ENCODE measurements around the gene SIDT2. TPM values are rescaled to one million over a fixed set of nuclear protein-coding genes. Genes with fewer than 3 reads are reported as not detected.

SIDT2 gene
- total RNA-seq, 4 donors from 2014 or later, result 6.4 to 91.3 (median 28.7) TPM

- Histone ChIP-seq H3K36me3 (no peaks in the 10 kb centered on the region), H3K27me3 (no peaks in the 10 kb centered on the region), H3K27ac (peak overlapping the region; percentile 93 to 94), H3K4me1 (peaks cover 35 to 40% of the 10 kb centered on the region in 2 donors), H3K9me3 (no peaks in the 10 kb centered on the region), H3K4me3 (peak overlapping the region in 1 of 2 donors; percentile 6)
- peak; percentile 76 to 85 for DNase-seq
- intact Hi-C loops (cut with DNase I; ENCODE audit: low total_unique reads), result no loop called here
- TF ChIP-seq CTCF (IDR thresholded peaks at IDR 0.05) (no peak), POLR2A (IDR thresholded peaks at IDR 0.05) (peak in 1 of 2 donors; percentile 20)
These were observed 39.8 kb downstream of the SIDT2 start for GRCh38 chr11:117218133-117218915.

GRCh38 chr11:117219001-117219400, 40.5 kb downstream of the SIDT2 start:
- peak in 1 of 2 donors; percentile 38 for DNase-seq
- Histone ChIP-seq H3K4me3 (no peak overlapping the region), H3K27me3 (no peaks in the 10 kb centered on the region), H3K9me3 (no peaks in the 10 kb centered on the region), H3K4me1 (peaks cover 35 to 40% of the 10 kb centered on the region in 2 donors), H3K27ac (peak overlapping the region; percentile 93 to 94), H3K36me3 (no peaks in the 10 kb centered on the region)
- TF ChIP-seq POLR2A (IDR thresholded peaks at IDR 0.05), result no peak
- no peak for TF ChIP-seq CTCF (IDR thresholded peaks at IDR 0.05)
- intact Hi-C loops (cut with DNase I; ENCODE audit: low total_unique reads), result no loop called here

- H3K36me3 ChIP-seq, result no peaks in the 10 kb centered on the region
- peak in 1 of 2 donors; percentile 25 for DNase-seq
- TF ChIP-seq POLR2A (IDR thresholded peaks at IDR 0.05) (no peak), CTCF (IDR thresholded peaks at IDR 0.05) (no peak)
- H3K27me3 ChIP-seq, result no peaks in the 10 kb centered on the region
- intact Hi-C loops (cut with DNase I; ENCODE audit: low total_unique reads), result no loop called here
- H3K4me3 ChIP-seq, result no peak overlapping the region
- no peaks in the 10 kb centered on the region for H3K9me3 ChIP-seq
- H3K4me1 ChIP-seq, result peaks cover 35 to 40% of the 10 kb centered on the region in 2 donors
- H3K27ac ChIP-seq, result peak overlapping the region; percentile 93 to 94
These were observed 40.9 kb downstream of the SIDT2 start for GRCh38 chr11:117219455-117219854.

GRCh38 chr11:117219995-117220394, 41.5 kb downstream of the SIDT2 start:
- no peak for DNase-seq

More at GRCh38 chr11:117219995-117220394, 41.5 kb downstream of the SIDT2 start:
- TF ChIP-seq CTCF (IDR thresholded peaks at IDR 0.05) (no peak), POLR2A (IDR thresholded peaks at IDR 0.05) (no peak)
- peak overlapping the region; percentile 93 to 94 for H3K27ac ChIP-seq
- no peaks in the 10 kb centered on the region for H3K36me3 ChIP-seq
- peaks cover 35 to 40% of the 10 kb centered on the region in 2 donors for H3K4me1 ChIP-seq
- H3K27me3 ChIP-seq, result no peaks in the 10 kb centered on the region
- intact Hi-C loops (cut with DNase I; ENCODE audit: low total_unique reads), result loop anchor here (10.0 kb wide), 1 partner anchor 425 kb away; the partner anchor contains the start of gene APOA5
- H3K9me3 ChIP-seq, result no peaks in the 10 kb centered on the region
- no peak overlapping the region for H3K4me3 ChIP-seq

All from uterus (tissue), 4 donors.